Epithelial cell of prostate (primary cell): ENCODE data around the gene SPAG16.

Source experiments
- DNase-seq: peaks from one replicate; pipeline ENCODE4 v3.0.0-alpha.2; 2011; ENCODE audit warnings: low read depth, low spot score
- H3K27ac ChIP-seq: fragments of 450-650 bp; 2 replicates; pipeline ENCODE4 v1.5.1; 2017; ENCODE audit warnings: mild to moderate bottlenecking

Gene SPAG16

GRCh38 chr2:214297423-214297822, 1013.2 kb downstream of the SPAG16 start:
- no peak overlapping the region for H3K27ac ChIP-seq
- no peak for DNase-seq

DNA sequence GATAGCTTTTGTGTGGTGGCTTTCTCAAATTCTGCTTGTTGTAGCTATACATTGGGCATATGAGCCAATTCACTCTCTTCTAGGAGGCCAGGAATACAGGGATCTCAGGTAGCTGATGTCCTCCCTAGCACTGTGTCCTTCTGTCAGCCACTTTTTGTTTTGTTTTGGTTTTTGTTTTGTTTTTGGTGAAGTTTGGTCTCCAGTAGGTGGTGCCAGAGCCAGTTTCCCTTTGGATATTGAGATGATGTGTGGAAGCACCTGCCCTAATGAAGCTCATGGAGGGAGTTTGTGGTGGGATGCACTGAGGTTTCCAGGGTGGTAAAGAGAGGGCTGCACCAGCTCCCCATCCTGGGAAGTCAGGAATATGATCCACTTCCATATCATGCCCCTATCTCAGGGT, 1026.1 kb downstream of the SPAG16 start:
- no peak for DNase-seq
- H3K27ac ChIP-seq, result no peak overlapping the region

DNA sequence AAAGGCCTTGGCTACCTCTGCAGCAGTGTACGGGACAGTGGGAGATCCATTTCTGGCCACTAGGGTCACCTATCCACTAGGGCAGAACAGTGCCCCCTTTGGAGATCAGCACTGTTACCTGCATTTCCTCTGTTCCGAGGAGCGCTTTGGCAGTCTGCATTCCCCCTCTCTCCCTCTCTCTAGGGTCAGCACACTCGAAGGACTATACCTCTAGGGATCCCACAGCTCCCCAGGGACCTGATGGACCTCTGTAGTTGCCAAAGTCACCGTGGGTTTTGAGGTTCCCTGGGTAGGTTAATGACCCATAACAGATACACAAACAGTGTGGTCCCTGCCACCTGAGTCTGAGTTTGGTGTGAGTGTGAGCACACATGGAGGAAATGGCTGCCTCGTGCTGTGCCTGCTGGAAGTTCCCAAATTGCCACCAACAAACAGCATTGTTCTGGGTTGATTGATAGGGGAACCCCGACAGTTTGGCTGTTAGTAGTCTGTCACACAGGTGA, 1026.8 kb downstream of the SPAG16 start:
- no peak for DNase-seq
- no peak overlapping the region for H3K27ac ChIP-seq

GRCh38 chr2:214311931-214312749, 1027.9 kb downstream of the SPAG16 start:
- peak overlapping the region; percentile 58 for H3K27ac ChIP-seq
- peak; percentile 29 for DNase-seq

GRCh38 chr2:214315324-214315723, 1031.1 kb downstream of the SPAG16 start:
- H3K27ac ChIP-seq, result no peak overlapping the region
- no peak for DNase-seq

DNA sequence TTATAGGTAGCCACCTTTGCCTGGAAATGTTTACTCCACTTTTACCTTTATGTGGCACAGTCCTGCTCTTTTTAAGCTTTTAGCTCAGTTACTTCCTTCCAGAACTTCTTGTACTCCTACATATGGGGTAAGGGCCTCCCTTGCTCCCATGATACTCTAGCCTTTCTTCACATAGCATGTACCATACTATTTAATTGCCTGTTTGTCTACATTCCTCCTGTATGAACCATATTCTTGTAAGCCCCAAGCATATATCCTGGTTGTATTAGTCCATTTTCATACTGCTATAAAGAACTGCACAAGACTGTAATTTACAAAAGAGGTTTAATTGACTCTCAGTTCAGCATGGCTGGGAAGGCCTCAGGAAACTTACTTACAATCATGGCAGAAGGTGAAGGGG, 1035.9 kb downstream of the SPAG16 start:
- H3K27ac ChIP-seq, result peak overlapping the region; percentile 41
- no peak for DNase-seq

- DNase-seq, result no peak
- H3K27ac ChIP-seq, result no peak overlapping the region
Measured at GRCh38 chr2:214322662-214323061, 1038.4 kb downstream of the SPAG16 start.

- DNase-seq, result no peak
Measured at GRCh38 chr2:214325404-214325803, 1041.1 kb downstream of the SPAG16 start.

GRCh38 chr2:214328941-214329340, 1044.7 kb downstream of the SPAG16 start:
- DNase-seq, result no peak
- no peak overlapping the region for H3K27ac ChIP-seq

More at GRCh38 chr2:214325404-214325803, 1041.1 kb downstream of the SPAG16 start:
- H3K27ac ChIP-seq, result no peak overlapping the region

DNA sequence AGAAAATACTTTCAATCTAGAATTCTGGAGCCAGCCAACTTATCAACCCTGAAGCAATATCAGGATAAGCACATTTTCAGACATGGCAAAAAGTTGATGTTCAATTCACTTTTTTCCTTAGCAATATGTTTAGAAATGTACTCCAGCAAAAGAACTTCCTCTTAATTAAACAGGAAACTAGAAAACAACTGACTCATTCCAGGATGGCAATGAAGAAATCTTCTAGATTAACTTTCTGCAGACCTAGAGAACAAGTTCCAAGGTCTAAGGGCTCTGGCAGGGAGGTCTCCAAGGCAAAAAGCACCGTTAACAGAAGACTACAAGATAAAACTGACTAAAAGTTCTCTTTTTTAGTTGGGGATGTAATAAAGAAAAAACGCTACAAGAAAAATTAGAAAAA, 1057.4 kb downstream of the SPAG16 start:
- DNase-seq, result no peak
- H3K27ac ChIP-seq, result no peak overlapping the region

GRCh38 chr2:214358506-214358905, 1074.2 kb downstream of the SPAG16 start:
- DNase-seq, result no peak
- no peak overlapping the region for H3K27ac ChIP-seq

DNA sequence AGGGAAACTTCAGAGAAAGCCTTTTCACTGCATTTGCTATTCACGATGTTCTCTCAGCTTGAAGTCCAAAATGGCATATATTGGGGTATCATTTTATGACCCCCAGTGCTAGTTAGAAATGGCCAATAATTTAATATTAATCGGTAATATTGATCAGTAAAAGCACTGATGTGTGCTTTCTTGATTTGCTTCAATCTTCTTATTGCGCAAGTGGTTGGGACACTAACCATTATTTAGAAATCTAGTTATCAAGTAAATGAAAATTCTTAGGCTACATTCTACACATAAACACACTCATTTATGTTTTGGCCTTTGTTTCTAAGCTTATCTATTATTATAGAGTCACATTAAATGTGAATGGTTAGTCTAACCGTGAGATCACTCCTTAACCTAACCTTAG, 1076.9 kb downstream of the SPAG16 start:
- H3K27ac ChIP-seq, result no peak overlapping the region
- DNase-seq, result no peak

DNA sequence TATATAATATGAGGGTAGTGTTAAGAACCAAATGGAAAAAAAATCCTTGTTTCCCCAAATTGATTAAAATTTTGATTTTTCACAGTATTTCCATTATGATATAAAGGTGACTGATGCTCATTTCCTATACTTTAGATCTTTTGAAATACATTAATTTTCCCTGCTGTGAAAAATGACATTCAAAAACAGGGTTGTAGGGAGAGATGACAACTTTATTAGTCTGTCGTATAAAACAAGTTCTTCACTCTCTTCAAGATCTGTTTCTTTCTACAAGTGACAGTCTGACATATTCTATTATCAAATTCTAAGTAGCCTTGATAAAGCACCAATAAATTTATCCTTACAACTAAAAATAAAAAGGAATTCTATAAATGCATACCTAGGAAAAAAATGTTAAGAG, 1081.3 kb downstream of the SPAG16 start:
- no peak overlapping the region for H3K27ac ChIP-seq
- DNase-seq, result no peak

DNA sequence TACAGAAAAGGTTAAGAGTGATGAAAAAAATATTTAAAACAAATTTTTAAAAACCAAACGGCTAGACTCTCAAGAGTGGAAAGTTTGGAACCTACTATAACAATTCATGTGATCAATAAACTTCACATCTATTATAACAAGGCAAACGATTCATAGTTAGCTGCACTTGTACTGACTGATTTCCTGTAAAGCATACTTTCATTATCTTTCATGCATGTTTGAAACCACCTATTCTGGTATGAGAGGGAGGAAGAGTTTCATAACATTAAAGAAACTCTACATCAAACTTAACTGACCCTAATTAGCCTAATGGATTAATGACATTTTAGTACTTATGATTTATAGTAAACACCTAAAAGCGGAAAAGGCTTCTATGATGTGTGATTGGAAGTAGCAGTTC, 1082.9 kb downstream of the SPAG16 start:
- no peak overlapping the region for H3K27ac ChIP-seq
- DNase-seq, result no peak

DNA sequence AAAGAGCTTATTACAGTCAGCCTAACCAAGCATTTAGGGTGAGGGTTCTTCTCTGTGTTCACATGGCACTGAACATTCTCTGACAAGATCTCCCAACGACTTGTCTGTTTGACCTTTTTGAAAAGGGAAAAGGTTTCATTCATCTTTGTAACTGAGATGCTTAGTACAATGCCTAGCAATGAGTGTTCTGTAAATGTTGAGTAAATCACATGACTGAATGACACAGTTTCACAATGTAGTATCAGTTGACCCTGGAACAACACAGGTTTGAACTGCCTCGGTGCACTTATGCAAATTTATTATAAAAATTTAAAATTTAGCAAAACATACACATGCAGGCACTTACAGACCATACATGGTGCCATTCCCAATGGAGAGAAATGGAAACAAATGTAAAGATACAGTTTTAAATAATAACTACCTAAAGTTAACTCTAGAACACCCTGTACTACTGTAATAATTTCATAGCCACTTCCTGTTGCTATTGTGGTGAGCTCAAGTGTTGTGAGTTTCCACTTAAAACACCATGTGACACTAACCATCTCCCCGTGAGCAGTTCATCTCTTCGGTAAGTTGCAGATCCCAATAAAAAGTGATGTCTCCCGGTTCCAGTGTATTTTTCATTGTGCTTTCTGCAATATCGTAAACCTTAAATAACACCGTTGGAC, 1092.5 kb downstream of the SPAG16 start:
- DNase-seq, result no peak

GRCh38 chr2:214377286-214377624, 1093.0 kb downstream of the SPAG16 start:
- no peak for DNase-seq
- H3K27ac ChIP-seq, result no peak overlapping the region

More for the DNA sequence above, 1092.5 kb downstream of the SPAG16 start:
- H3K27ac ChIP-seq, result no peak overlapping the region

DNA sequence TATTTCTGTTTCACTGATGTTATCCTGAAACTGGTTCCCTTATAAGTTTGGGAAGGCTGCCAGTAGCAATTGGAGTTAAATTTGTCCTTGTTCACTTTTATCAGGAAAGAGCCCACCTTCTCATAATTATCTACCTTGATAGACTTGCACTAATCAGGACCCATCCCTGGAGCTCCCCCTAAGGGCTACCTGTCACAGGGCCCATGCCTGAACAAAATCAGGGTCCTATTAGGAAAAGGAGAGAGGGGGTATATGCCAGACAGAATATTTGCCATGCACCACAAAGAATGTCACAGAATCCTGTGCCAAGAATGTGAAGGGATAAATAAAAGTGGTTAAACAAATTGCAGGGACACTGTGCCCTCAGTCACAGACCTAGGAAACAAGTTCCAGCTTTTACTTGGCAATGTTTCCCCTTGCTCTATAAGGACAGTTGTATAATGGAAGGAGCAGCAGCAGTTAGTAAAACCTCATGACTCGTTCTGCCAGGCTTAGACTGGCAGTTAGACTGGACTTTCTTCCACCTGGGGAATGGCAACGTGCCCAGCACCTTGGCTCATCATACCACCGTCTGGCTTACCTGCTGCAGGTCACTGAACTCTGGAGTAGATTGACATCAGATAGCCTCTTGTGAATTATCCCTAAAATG, 1094.3 kb downstream of the SPAG16 start:
- H3K27ac ChIP-seq, result peak overlapping the region; percentile 21
- peak; percentile 52 for DNase-seq

DNA sequence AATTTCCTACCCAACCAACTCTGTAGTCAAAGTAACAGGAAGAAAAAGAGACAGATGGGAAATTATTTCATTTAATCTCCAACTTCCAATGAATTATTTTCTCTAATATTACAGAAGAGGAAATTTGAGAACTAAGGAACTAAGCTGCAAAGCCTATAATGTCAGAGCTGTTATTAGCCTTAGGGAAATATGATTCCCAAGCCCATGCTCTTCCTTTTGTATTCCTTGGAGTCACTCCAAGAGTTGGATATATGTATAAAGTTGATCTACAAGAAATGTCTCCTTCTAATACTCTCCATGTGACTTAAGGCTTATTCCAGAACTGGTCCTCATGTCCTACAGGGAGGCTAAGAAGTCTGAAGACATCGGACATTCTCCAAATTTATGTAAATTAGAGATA, 1095.0 kb downstream of the SPAG16 start:
- DNase-seq, result no peak
- H3K27ac ChIP-seq, result peak overlapping the region; percentile 21

GRCh38 chr2:214380681-214381080, 1096.4 kb downstream of the SPAG16 start:
- no peak for DNase-seq
- no peak overlapping the region for H3K27ac ChIP-seq

DNA sequence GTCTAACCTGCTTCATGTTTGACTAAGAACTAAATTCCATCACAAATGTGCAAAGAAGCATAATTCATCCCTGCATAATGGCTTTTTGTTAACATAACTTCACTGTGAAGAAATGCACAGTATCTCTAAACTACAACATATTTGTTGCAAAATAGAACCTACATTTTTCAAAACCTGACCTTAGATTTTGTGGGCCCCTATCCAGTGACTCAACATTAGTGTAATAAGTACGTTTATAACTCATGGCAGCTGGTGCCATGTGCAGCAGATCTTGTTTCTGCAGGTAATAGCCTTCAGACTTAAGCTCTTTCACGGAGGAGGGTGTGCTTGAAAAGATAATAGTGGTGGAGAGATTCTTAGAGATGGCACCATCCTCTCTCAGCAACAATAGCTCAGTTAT, 1098.0 kb downstream of the SPAG16 start:
- no peak for DNase-seq
- H3K27ac ChIP-seq, result no peak overlapping the region

DNA sequence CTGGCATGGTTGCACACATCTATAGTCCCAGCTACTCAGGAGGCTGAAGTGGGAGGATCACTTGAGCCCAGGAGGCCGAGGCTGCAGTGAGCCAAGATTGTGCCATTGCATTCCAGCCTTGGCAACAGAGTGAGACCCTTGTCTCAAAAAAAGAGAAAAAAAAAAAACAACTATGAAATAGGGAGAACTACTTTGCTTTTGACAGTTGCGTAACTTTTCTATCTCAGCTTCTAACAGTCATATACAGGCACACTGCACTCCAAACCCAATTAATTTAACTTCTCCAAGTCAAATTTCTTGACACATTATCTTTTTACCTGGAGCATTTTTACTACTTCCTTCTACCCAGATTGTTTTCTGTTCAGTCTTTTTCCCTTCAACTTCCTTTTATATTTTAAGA, 1102.5 kb downstream of the SPAG16 start:
- no peak for DNase-seq
- no peak overlapping the region for H3K27ac ChIP-seq
